Activated B cell treated with CpG ODN at 0.5 μM for 24 hours (primary cell): ENCODE data around the gene NUP54. TPM values are rescaled to one million over a fixed set of nuclear protein-coding genes. Genes with fewer than 3 reads are reported as not detected.

Experiments used
- ATAC-seq: fragments of 200-7000 bp; cut with Tn5 transposase; one replicate; pipeline ENCODE4 v1.10.0; 2021; ENCODE audit warnings: low read depth, mild to moderate bottlenecking, moderate library complexity
- CTCF ChIA-PET: fragments of 350-600 bp; sonication (Branson Sonifier 250); formaldehyde crosslinking; loops from one replicate; lab custom pipeline; 2021; ENCODE audit warnings: antibody characterized with exemption; lab: Charles Lee
- POLR2A ChIA-PET: fragments of 350-600 bp; sonication (Branson Sonifier 250); formaldehyde crosslinking; loops from one replicate; lab custom pipeline; 2021; ENCODE audit warnings: antibody characterized with exemption; lab: Charles Lee
- DNase-seq: peaks from one replicate; pipeline ENCODE4 v3.0.0; 2022
- H3K27ac Mint-ChIP-seq: one replicate; pipeline ENCODE4 v1.8.0; 2020; ENCODE audit warnings: mixed read lengths
- H3K27me3 Mint-ChIP-seq: one replicate; pipeline ENCODE4 v1.8.0; 2021; ENCODE audit warnings: mixed read lengths
- H3K36me3 Mint-ChIP-seq: one replicate; pipeline ENCODE4 v1.8.0; 2021; ENCODE audit warnings: low read depth, mixed read lengths
- H3K4me1 Mint-ChIP-seq: one replicate; pipeline ENCODE4 v1.8.0; 2021; ENCODE audit warnings: mixed read lengths
- H3K4me3 Mint-ChIP-seq: one replicate; pipeline ENCODE4 v1.8.0; 2020; ENCODE audit warnings: mild to moderate bottlenecking, mixed read lengths
- H3K9me3 Mint-ChIP-seq: one replicate; pipeline ENCODE4 v1.8.0; 2020; ENCODE audit warnings: mixed read lengths
- intact Hi-C: fragments of 100-400 bp; cut with micrococcal nuclease; formaldehyde crosslinking; loops from one replicate; pipeline ENCODE4 v1.15.1; 2024
- total RNA-seq: library from RNA; stranded (reverse); gene quantifications from 2 replicates; pipeline ENCODE4 v1.2.3, GENCODE V29; 2022
- TF ChIP-seq, protein P1 (sequence below): fragments of 200-600 bp; IDR thresholded peaks from one replicate; pipeline ENCODE4 v1.8.0; 2022; ENCODE audit warnings: antibody characterized with exemption, mild to moderate bottlenecking

NUP54 gene
- total RNA-seq, 1 donor from 2014 or later = 58.9 TPM

DNA sequence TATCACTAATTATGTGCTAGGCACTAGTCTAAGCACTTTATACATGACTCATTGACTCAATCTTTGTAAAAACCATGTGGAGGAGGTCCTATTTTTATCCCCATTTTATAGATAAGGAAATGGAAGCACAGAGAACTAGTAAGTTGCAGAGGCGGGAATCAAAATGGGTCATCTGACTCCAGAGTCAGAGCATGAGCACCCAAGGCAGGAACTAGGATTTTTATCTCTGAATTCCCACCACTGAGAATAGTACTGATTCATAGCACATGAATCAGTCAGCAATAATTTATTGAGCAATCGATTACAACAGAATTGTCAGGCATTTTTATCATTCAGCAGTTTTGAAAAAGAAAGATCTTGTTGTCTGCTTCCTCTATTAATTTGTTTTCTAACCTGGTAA lies 46.1 kb upstream of the NUP54 start:
- H3K27me3 Mint-ChIP-seq = no peaks in the 10 kb centered on the region
- peaks cover 5% of the 10 kb centered on the region for H3K9me3 Mint-ChIP-seq
- ChIA-PET CTCF (interaction anchor here (1.6 kb wide), 1 partner anchor 15 kb away, joined by 6 read pairs; no protein-coding TSS in a partner anchor), POLR2A (no interaction called here)
- intact Hi-C loops = no loop called here
- H3K4me3 Mint-ChIP-seq = no peak overlapping the region
- H3K27ac Mint-ChIP-seq = no peak overlapping the region
- peaks cover 54% of the 10 kb centered on the region for H3K36me3 Mint-ChIP-seq
- peaks cover 37% of the 10 kb centered on the region for H3K4me1 Mint-ChIP-seq
- no peak for ATAC-seq
- no peak for DNase-seq
- TF ChIP-seq, protein P1, sequence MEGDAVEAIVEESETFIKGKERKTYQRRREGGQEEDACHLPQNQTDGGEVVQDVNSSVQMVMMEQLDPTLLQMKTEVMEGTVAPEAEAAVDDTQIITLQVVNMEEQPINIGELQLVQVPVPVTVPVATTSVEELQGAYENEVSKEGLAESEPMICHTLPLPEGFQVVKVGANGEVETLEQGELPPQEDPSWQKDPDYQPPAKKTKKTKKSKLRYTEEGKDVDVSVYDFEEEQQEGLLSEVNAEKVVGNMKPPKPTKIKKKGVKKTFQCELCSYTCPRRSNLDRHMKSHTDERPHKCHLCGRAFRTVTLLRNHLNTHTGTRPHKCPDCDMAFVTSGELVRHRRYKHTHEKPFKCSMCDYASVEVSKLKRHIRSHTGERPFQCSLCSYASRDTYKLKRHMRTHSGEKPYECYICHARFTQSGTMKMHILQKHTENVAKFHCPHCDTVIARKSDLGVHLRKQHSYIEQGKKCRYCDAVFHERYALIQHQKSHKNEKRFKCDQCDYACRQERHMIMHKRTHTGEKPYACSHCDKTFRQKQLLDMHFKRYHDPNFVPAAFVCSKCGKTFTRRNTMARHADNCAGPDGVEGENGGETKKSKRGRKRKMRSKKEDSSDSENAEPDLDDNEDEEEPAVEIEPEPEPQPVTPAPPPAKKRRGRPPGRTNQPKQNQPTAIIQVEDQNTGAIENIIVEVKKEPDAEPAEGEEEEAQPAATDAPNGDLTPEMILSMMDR = no peak

DNA sequence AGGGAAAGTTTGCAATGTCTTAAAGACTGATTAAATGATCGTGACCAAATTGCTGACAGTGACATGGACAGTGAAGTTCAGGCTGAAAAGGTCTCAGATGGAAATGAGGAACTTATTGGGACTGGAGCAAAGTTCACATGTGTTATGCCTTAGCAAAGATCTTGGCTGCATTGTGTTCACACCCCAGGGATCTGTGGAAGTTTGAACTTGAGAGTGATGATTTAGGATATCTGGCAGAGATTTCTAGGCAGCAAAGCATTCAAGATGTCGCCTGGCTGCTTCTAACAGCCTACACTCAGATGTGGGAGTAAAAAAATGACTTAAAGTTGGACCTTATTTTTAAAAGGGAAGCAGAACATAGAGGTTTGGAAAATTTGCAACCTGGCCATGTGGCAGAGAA lies 44.0 kb upstream of the NUP54 start:
- peaks cover 18% of the 10 kb centered on the region for H3K4me1 Mint-ChIP-seq
- peaks cover 5% of the 10 kb centered on the region for H3K9me3 Mint-ChIP-seq
- H3K36me3 Mint-ChIP-seq = peaks cover 60% of the 10 kb centered on the region
- intact Hi-C loops = no loop called here
- TF ChIP-seq, protein P1 = no peak
- no peak overlapping the region for H3K27ac Mint-ChIP-seq
- CTCF ChIA-PET = interaction anchor here (1.0 kb wide), 1 partner anchor 12 kb away, joined by 3 read pairs; no protein-coding TSS in a partner anchor
- POLR2A ChIA-PET = no interaction called here
- ATAC-seq (no peak), DNase-seq (no peak)
- no peaks in the 10 kb centered on the region for H3K27me3 Mint-ChIP-seq
- H3K4me3 Mint-ChIP-seq = no peak overlapping the region

- Mint-ChIP-seq H3K4me3 (no peak overlapping the region), H3K36me3 (peaks cover 61% of the 10 kb centered on the region), H3K27ac (no peak overlapping the region), H3K9me3 (peaks cover 5% of the 10 kb centered on the region), H3K27me3 (no peaks in the 10 kb centered on the region), H3K4me1 (no peaks in the 10 kb centered on the region)
- ATAC-seq (no peak), DNase-seq (no peak)
- intact Hi-C loops = no loop called here
- POLR2A ChIA-PET = no interaction called here
- CTCF ChIA-PET = no interaction called here
- TF ChIP-seq, protein P1 = no peak
Observed at GRCh38 chr4:76188557-76188956, 40.4 kb upstream of the NUP54 start.

DNA sequence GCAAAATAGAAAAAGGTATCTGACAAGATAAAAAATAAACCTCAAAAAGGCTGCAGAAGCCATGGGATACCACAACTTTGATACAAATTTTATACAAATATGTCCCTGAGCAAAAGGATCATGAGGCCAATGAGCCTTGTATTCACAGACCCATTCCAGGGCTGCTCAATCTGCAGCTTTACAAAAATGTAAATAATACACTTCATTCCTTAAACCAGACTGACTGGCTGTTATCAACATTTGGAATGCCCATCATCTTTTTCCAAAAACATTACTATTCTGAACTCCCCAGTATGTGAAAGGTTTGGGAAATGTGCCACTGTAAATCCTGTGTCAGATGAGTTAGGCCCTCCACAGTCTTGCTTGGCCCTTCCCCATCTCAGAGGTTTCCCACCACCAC lies 40.0 kb upstream of the NUP54 start:
- intact Hi-C loops = no loop called here
- TF ChIP-seq, protein P1 = no peak
- Mint-ChIP-seq H3K9me3 (peaks cover 5% of the 10 kb centered on the region), H3K4me1 (no peaks in the 10 kb centered on the region), H3K36me3 (peaks cover 57% of the 10 kb centered on the region), H3K27ac (no peak overlapping the region), H3K27me3 (no peaks in the 10 kb centered on the region), H3K4me3 (no peak overlapping the region)
- ChIA-PET POLR2A (no interaction called here), CTCF (no interaction called here)
- DNase-seq = no peak
- no peak for ATAC-seq

DNA sequence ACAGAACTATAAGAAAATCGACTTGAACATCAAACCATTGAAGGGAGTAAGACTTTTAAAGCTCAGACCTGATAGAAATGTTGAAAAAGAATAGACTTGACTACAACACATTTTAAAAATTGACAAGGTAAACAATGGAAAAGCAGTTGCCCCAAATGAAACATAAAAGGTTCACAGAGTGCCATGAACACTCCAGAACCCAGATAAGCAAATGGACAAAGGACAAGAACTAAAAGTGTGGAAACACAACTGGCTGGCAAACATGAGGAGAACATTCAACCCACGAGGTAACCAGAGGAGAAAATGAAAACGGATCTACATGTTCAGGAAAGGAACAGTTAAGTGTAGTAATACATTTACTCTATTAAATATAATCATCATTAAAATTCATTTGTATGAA lies 39.0 kb upstream of the NUP54 start:
- ChIA-PET POLR2A (no interaction called here), CTCF (interaction anchor here (1.3 kb wide), 1 partner anchor 317 kb away, joined by 5 read pairs; no protein-coding TSS in a partner anchor)
- H3K9me3 Mint-ChIP-seq = peaks cover 3% of the 10 kb centered on the region
- no peak overlapping the region for H3K27ac Mint-ChIP-seq
- no peaks in the 10 kb centered on the region for H3K4me1 Mint-ChIP-seq
- intact Hi-C loops = no loop called here
- ATAC-seq = no peak
- H3K36me3 Mint-ChIP-seq = peaks cover 52% of the 10 kb centered on the region
- no peak overlapping the region for H3K4me3 Mint-ChIP-seq
- H3K27me3 Mint-ChIP-seq = no peaks in the 10 kb centered on the region
- no peak for DNase-seq
- TF ChIP-seq, protein P1 = no peak
